IMR-90 (cell line): ENCODE measurements around the gene ADARB2. TPM values are rescaled to one million over a fixed set of nuclear protein-coding genes. Genes with fewer than 3 reads are reported as not detected.

ENCODE experiments used
- ATAC-seq: fragments of 200-7000 bp; cut with Tn5 transposase; 2 replicates; pipeline ENCODE4 v1.9.1; 2020; ENCODE audit warnings: low read depth, mild to moderate bottlenecking, moderate library complexity
- BruUV-seq: library from RNA; stranded (reverse); fragments of 400-500 nt; replicated peaks from 2 replicates; lab custom pipeline; 2021; lab: Mats Ljungman, UMichigan
- CTCF ChIA-PET: fragments of 300-600 bp; formaldehyde crosslinking; extraction: SDS; loops from one replicate; lab custom pipeline; 2021; ENCODE audit warnings: antibody characterized with exemption; lab: Yijun Ruan, JAX
- POLR2A ChIA-PET: fragments of 300-600 bp; sonication (Branson Sonifier 250); formaldehyde crosslinking; loops from one replicate; lab custom pipeline; 2022; ENCODE audit warnings: antibody characterized with exemption; ENCODE audit not compliant: unreplicated experiment; lab: Charles Lee
- DNase-seq: peaks from one replicate; pipeline ENCODE4 v3.0.0; 2013
- H2AFZ ChIP-seq: replicated peaks from 2 replicates; pipeline ENCODE3; 2013; ENCODE audit warnings: low read length, mild to moderate bottlenecking; ENCODE audit not compliant: poor library complexity
- H2AK5ac ChIP-seq: 2 replicates; pipeline ENCODE4 v1.6.1; 2013; ENCODE audit warnings: low read depth, low read length, inconsistent platforms
- H2AK9ac ChIP-seq: replicated peaks from 2 replicates; pipeline ENCODE3; 2013; ENCODE audit warnings: mild to moderate bottlenecking, low read depth, low read length, moderate library complexity; ENCODE audit not compliant: poor library complexity
- H2BK120ac ChIP-seq: 2 replicates; pipeline ENCODE4 v1.6.1; 2013; ENCODE audit warnings: low read depth, low read length, inconsistent platforms
- H2BK15ac ChIP-seq: 3 replicates; pipeline ENCODE4 v1.6.1; 2013; ENCODE audit warnings: low read depth, low read length, inconsistent platforms
- H2BK20ac ChIP-seq: 2 replicates; pipeline ENCODE4 v1.6.1; 2013; ENCODE audit warnings: low read depth, mild to moderate bottlenecking, inconsistent platforms, low read length, moderate library complexity
- H2BK5ac ChIP-seq: 2 replicates; pipeline ENCODE4 v1.6.1; 2013; ENCODE audit warnings: mild to moderate bottlenecking, low read depth, low read length, inconsistent platforms; ENCODE audit not compliant: poor library complexity, severe bottlenecking
- H3K14ac ChIP-seq: replicated peaks from 2 replicates; pipeline ENCODE4 v1.6.1; 2013; ENCODE audit warnings: low read depth, low read length, inconsistent platforms
- H3K18ac ChIP-seq: 2 replicates; pipeline ENCODE4 v1.6.1; 2013; ENCODE audit warnings: low read depth, low read length, control low read depth
- H3K23ac ChIP-seq: 2 replicates; pipeline ENCODE4 v1.6.1; 2013; ENCODE audit warnings: low read depth, low read length, inconsistent platforms
- H3K27ac ChIP-seq: 2 replicates; pipeline ENCODE4 v1.5.1; 2013; ENCODE audit warnings: mild to moderate bottlenecking, control low read depth, low read length; ENCODE audit not compliant: insufficient read depth
- H3K27me3 ChIP-seq: 2 replicates; pipeline ENCODE4 v1.6.1; 2013; ENCODE audit warnings: low read length; ENCODE audit not compliant: control insufficient read depth, insufficient read depth
- H3K36me3 ChIP-seq: 2 replicates; pipeline ENCODE4 v1.6.1; 2013; ENCODE audit warnings: low read length, mixed read lengths; ENCODE audit not compliant: control insufficient read depth, insufficient read depth
- H3K4ac ChIP-seq: 2 replicates; pipeline ENCODE4 v1.6.1; 2013; ENCODE audit warnings: low read depth, low read length, inconsistent platforms
- H3K4me1 ChIP-seq: 2 replicates; pipeline ENCODE4 v1.6.1; 2013; ENCODE audit warnings: low read length, mixed read lengths; ENCODE audit not compliant: control insufficient read depth, insufficient read depth
- H3K4me2 ChIP-seq: 2 replicates; pipeline ENCODE4 v1.6.1; 2013; ENCODE audit warnings: low read depth, mild to moderate bottlenecking, control low read depth, low read length, moderate library complexity
- H3K4me3 ChIP-seq: 2 replicates; pipeline ENCODE4 v1.5.1; 2013; ENCODE audit warnings: low read depth, mild to moderate bottlenecking, control low read depth, low read length, moderate library complexity; ENCODE audit not compliant: insufficient read depth
- H3K56ac ChIP-seq: 2 replicates; pipeline ENCODE4 v1.6.1; 2013; ENCODE audit warnings: low read length, inconsistent platforms; ENCODE audit not compliant: insufficient read depth; ENCODE audit errors: extremely low read depth
- H3K79me1 ChIP-seq, 2 experiments: 2 replicates each; pipeline ENCODE4 v1.6.1; 2013; ENCODE audit warnings: low read length in 2 of 2, inconsistent platforms in 1 of 2, low read depth in 1 of 2
- H3K9ac ChIP-seq: 2 replicates; pipeline ENCODE4 v1.6.1; 2013; ENCODE audit warnings: low read depth, low read length, control low read depth
- H3K9me1 ChIP-seq: 2 replicates; pipeline ENCODE4 v1.6.1; 2013; ENCODE audit warnings: low read length, inconsistent platforms; ENCODE audit not compliant: insufficient read depth
- H3K9me3 ChIP-seq: 2 replicates; pipeline ENCODE4 v1.6.1; 2013; ENCODE audit warnings: low read length; ENCODE audit not compliant: control insufficient read depth, insufficient read depth
- H4K20me1 ChIP-seq: 2 replicates; pipeline ENCODE4 v1.6.1; 2013; ENCODE audit warnings: low read length, inconsistent platforms; ENCODE audit not compliant: insufficient read depth
- H4K5ac ChIP-seq: 2 replicates; pipeline ENCODE4 v1.6.1; 2013; ENCODE audit warnings: mild to moderate bottlenecking, low read depth, low read length, control low read depth
- H4K8ac ChIP-seq, 2 experiments: 2 replicates each; pipeline ENCODE4 v1.6.1; 2013; ENCODE audit warnings: low read depth in 2 of 2, low read length in 2 of 2, control low read depth in 1 of 2, inconsistent platforms in 1 of 2
- H4K91ac ChIP-seq: 2 replicates; pipeline ENCODE4 v1.6.1; 2013; ENCODE audit warnings: low read depth, low read length, inconsistent platforms; ENCODE audit not compliant: insufficient read depth
- CEBPB ChIP-seq: IDR thresholded peaks from 2 replicates; pipeline ENCODE4 v1.6.1; 2012; ENCODE audit warnings: low read depth, low read length, improper control_type of control experiment
- CHD1 ChIP-seq: IDR thresholded peaks from 2 replicates; pipeline ENCODE4 v1.6.1; 2012; ENCODE audit warnings: low read depth, low read length, improper control_type of control experiment
- MAFK ChIP-seq: IDR thresholded peaks from 2 replicates; pipeline ENCODE4 v1.6.1; 2012; ENCODE audit warnings: low read depth, low read length, improper control_type of control experiment
- MAZ ChIP-seq: IDR thresholded peaks from 2 replicates; pipeline ENCODE4 v1.6.1; 2012; ENCODE audit warnings: low read depth, mild to moderate bottlenecking, low read length, improper control_type of control experiment, moderate library complexity, borderline replicate concordance
- MXI1 ChIP-seq: IDR thresholded peaks from 2 replicates; pipeline ENCODE4 v1.6.1; 2012; ENCODE audit warnings: low read depth, mild to moderate bottlenecking, low read length, moderate library complexity, borderline replicate concordance
- POLR2A ChIP-seq: IDR thresholded peaks from 2 replicates; pipeline ENCODE4 v1.6.1; 2012; ENCODE audit warnings: mild to moderate bottlenecking, low read depth, low read length
- RAD21 ChIP-seq: IDR thresholded peaks from 2 replicates; pipeline ENCODE4 v1.6.1; 2012; ENCODE audit warnings: low read length, improper control_type of control experiment
- SMC3 ChIP-seq: fragments of 150-350 bp; IDR thresholded peaks from 2 replicates; pipeline ENCODE4 v1.6.1; 2016; ENCODE audit warnings: low read depth, mild to moderate bottlenecking, antibody characterized with exemption, low read length, moderate library complexity
- WGBS, 2 experiments: methylation state at CpG; one replicate each; pipeline versions ENCODE4 v1.1.5 to v1.1.7; 2013; ENCODE audit warnings: missing lambda C conversion rate in 2 of 2; ENCODE audit not compliant: insufficient read length in 1 of 2; ENCODE audit errors: extremely low coverage in 2 of 2; 5-methylcytosine and 5-hydroxymethylcytosine counted together
- dilution Hi-C: fragments of 300-500 bp; cut with HindIII; formaldehyde crosslinking; loops from one replicate; pipeline ENCODE4 v1.14.3; 2018; ENCODE audit warnings: low sequenced_read_pairs; ENCODE audit not compliant: unreplicated experiment
- in situ Hi-C: fragments of 300-500 bp; cut with MboI; formaldehyde crosslinking; loops from 3 replicates; pipeline ENCODE4 v1.14.3; 2019; ENCODE audit warnings: low sequenced_read_pairs, inconsistent platforms, mixed read lengths
- intact Hi-C: fragments of 100-400 bp; cut with micrococcal nuclease; formaldehyde crosslinking; loops from 2 replicates; pipeline ENCODE4 v1.10.0; 2022
- polyA plus RNA-seq, 3 experiments: library from polyadenylated mRNA; depleted of rRNA; stranded (reverse); fragments of >200 nt; gene quantifications; 2 replicates each; pipeline ENCODE4 v1.2.3, GENCODE V29; 2012; ENCODE audit warnings: low replicate concordance in 1 of 3
- total RNA-seq: library from RNA; depleted of rRNA; stranded (reverse); fragments of >200 nt; gene quantifications from 2 replicates; pipeline ENCODE4 v1.2.3, GENCODE V29; 2012
- TF ChIP-seq, protein P1 (sequence below): conservative IDR thresholded peaks from 2 replicates; pipeline ENCODE4 v1.5.1; 2012; ENCODE audit warnings: mild to moderate bottlenecking, low read depth, low read length, improper control_type of control experiment
- TF ChIP-seq, protein P2 (sequence below): fragments of 150-350 bp; IDR thresholded peaks from 2 replicates; pipeline ENCODE4 v1.6.1; 2017; ENCODE audit warnings: mild to moderate bottlenecking, antibody characterized with exemption, low read length, low read depth
- TF ChIP-seq, protein P3 (sequence below): fragments of 150-350 bp; IDR thresholded peaks from 2 replicates; pipeline ENCODE4 v1.6.1; 2016; ENCODE audit warnings: low read depth, mild to moderate bottlenecking, low read length, moderate library complexity, borderline replicate concordance

The ADARB2 gene
- total and polyA plus RNA-seq, 2 of the 4 experiments (the other 2 are of a cell fraction) = not detected

DNA sequence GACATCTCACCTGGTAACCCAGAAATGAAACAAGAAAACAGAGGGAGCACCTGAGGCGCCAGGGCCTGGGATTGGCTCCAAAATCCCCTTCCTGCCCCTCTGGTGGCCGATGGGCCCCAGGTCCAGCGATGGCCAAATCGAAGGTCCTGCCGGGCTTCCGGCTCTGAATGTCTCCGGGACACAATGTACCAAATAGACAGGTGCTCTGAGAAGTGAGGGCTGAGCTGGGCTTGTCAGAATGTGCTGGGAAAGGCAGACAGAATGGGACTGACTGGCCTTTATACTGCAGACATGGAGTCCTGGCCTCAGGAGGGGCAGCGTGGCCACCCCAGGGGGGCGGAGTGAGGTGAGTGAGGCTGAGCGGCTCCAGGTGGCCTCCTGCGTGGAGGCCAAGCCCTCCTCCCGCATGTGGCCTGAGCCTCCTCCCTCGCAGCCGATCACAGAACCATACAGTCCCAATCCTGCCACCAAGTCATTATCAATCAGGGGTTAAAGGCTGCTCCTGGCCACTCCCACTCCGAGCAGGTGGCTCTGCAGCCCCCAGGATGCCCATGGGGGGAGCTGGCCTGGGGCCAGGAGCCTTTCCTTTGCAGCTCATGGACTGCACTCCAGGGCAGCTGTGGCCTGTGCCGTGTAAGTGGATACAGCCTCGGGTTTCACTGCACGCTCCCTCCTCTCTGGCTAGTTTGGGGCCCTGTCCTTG, 185.5 kb downstream of the ADARB2 start:
- Histone ChIP-seq H3K4me1 (no peaks in the 10 kb centered on the region), H3K27ac (no peak overlapping the region), H3K14ac (no peak overlapping the region), H2AFZ (no peak overlapping the region), H3K9ac (no peak overlapping the region), H3K56ac (no peak overlapping the region), H2BK15ac (no peak overlapping the region), H3K4me3 (no peak overlapping the region), H2BK5ac (no peak overlapping the region), H4K20me1 (no peaks in the 10 kb centered on the region), H3K79me1 (no peaks in the 10 kb centered on the region), H4K5ac (no peak overlapping the region), H3K18ac (no peak overlapping the region), H3K4me2 (no peak overlapping the region), H3K4ac (no peak overlapping the region), H2AK9ac (no peak overlapping the region), H3K27me3 (no peaks in the 10 kb centered on the region), H3K36me3 (no peaks in the 10 kb centered on the region), H2BK120ac (no peak overlapping the region), H2AK5ac (no peak overlapping the region), H3K9me3 (peaks cover 45% of the 10 kb centered on the region), H4K91ac (no peak overlapping the region), H3K9me1 (no peaks in the 10 kb centered on the region), H3K23ac (no peak overlapping the region), H2BK20ac (no peak overlapping the region), H4K8ac (no peak overlapping the region)
- TF ChIP-seq SMC3 (no peak), MAFK (no peak), POLR2A (no peak), MXI1 (no peak), CHD1 (no peak), CEBPB (no peak), MAZ (no peak), RAD21 (no peak)
- TF ChIP-seq, protein P1, sequence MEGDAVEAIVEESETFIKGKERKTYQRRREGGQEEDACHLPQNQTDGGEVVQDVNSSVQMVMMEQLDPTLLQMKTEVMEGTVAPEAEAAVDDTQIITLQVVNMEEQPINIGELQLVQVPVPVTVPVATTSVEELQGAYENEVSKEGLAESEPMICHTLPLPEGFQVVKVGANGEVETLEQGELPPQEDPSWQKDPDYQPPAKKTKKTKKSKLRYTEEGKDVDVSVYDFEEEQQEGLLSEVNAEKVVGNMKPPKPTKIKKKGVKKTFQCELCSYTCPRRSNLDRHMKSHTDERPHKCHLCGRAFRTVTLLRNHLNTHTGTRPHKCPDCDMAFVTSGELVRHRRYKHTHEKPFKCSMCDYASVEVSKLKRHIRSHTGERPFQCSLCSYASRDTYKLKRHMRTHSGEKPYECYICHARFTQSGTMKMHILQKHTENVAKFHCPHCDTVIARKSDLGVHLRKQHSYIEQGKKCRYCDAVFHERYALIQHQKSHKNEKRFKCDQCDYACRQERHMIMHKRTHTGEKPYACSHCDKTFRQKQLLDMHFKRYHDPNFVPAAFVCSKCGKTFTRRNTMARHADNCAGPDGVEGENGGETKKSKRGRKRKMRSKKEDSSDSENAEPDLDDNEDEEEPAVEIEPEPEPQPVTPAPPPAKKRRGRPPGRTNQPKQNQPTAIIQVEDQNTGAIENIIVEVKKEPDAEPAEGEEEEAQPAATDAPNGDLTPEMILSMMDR = no peak
- TF ChIP-seq, protein P2, sequence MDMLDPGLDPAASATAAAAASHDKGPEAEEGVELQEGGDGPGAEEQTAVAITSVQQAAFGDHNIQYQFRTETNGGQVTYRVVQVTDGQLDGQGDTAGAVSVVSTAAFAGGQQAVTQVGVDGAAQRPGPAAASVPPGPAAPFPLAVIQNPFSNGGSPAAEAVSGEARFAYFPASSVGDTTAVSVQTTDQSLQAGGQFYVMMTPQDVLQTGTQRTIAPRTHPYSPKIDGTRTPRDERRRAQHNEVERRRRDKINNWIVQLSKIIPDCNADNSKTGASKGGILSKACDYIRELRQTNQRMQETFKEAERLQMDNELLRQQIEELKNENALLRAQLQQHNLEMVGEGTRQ = no peak
- TF ChIP-seq, protein P3, sequence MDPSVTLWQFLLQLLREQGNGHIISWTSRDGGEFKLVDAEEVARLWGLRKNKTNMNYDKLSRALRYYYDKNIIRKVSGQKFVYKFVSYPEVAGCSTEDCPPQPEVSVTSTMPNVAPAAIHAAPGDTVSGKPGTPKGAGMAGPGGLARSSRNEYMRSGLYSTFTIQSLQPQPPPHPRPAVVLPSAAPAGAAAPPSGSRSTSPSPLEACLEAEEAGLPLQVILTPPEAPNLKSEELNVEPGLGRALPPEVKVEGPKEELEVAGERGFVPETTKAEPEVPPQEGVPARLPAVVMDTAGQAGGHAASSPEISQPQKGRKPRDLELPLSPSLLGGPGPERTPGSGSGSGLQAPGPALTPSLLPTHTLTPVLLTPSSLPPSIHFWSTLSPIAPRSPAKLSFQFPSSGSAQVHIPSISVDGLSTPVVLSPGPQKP = no peak
- ATAC-seq (no peak), DNase-seq (no peak)
- no TSS peak for BruUV-seq
- ChIA-PET POLR2A (no interaction called here), CTCF (no interaction called here)
- intact Hi-C loops (no loop called here), dilution Hi-C loops (no loop called here), in situ Hi-C loops (no loop called here)
- WGBS, 2 experiments = 73% methylated on average over 8 of the region's 18 CpGs; no CpG with 5 or more reads in 1 of the 2 experiments
